Esophagus muscularis mucosa (tissue), 4 donors: ENCODE data around the gene TACSTD2.

ENCODE experiments used
- EP300 ChIP-seq: sonication (generic); formaldehyde crosslinking; IDR thresholded peaks from one replicate; pipeline ENCODE4 v1.6.1; 2017; ENCODE audit warnings: antibody characterized with exemption
- POLR2A ChIP-seq: fragments of 450-650 bp; IDR thresholded peaks from one replicate; pipeline ENCODE4 v1.6.1; 2017; ENCODE audit warnings: antibody characterized with exemption, moderate library complexity, mild to moderate bottlenecking, low read depth
- TF ChIP-seq, protein P1 (sequence below), 3 experiments: fragments of 200-600 bp in 2 of 3; fragments of 450-650 bp in 1 of 3; sonication (generic) in 2 of 3; IDR thresholded peaks; one replicate each; pipeline ENCODE4 v1.5.1; 2017 to 2019; ENCODE audit warnings: antibody characterized with exemption in 3 of 3, mild to moderate bottlenecking in 2 of 3, moderate library complexity in 1 of 3

GRCh38 chr1:58619286-58620054 lies 42.4 kb upstream of the TACSTD2 start:
- TF ChIP-seq, protein P1, sequence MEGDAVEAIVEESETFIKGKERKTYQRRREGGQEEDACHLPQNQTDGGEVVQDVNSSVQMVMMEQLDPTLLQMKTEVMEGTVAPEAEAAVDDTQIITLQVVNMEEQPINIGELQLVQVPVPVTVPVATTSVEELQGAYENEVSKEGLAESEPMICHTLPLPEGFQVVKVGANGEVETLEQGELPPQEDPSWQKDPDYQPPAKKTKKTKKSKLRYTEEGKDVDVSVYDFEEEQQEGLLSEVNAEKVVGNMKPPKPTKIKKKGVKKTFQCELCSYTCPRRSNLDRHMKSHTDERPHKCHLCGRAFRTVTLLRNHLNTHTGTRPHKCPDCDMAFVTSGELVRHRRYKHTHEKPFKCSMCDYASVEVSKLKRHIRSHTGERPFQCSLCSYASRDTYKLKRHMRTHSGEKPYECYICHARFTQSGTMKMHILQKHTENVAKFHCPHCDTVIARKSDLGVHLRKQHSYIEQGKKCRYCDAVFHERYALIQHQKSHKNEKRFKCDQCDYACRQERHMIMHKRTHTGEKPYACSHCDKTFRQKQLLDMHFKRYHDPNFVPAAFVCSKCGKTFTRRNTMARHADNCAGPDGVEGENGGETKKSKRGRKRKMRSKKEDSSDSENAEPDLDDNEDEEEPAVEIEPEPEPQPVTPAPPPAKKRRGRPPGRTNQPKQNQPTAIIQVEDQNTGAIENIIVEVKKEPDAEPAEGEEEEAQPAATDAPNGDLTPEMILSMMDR (IDR thresholded peaks at IDR 0.05) = no peak
- no peak for TF ChIP-seq POLR2A
- TF ChIP-seq EP300 = no peak
